Vagina (tissue), 2 donors: ENCODE measurements around the gene CIITA. TPM values are rescaled to one million over a fixed set of nuclear protein-coding genes. Genes with fewer than 3 reads are reported as not detected.

Source experiments
- DNase-seq, 2 donors: peaks; one replicate each; pipeline ENCODE4 v3.0.0-alpha.2; 2017; ENCODE audit errors: extremely low spot score in 2 of 2
- H3K27ac ChIP-seq: fragments of 200-600 bp; sonication (generic); one replicate; pipeline ENCODE4 v1.5.1; 2019
- H3K27me3 ChIP-seq: fragments of 200-600 bp; sonication (generic); one replicate; pipeline ENCODE4 v1.5.1; 2019
- H3K36me3 ChIP-seq, 2 donors: fragments of 200-600 bp; sonication (generic); one replicate each; pipeline ENCODE4 v1.5.1; 2017 to 2019
- H3K4me1 ChIP-seq: fragments of 200-600 bp; sonication (generic); one replicate; pipeline ENCODE4 v1.5.1; 2019
- H3K4me3 ChIP-seq, 2 donors: fragments of 200-600 bp; sonication (generic); 1 replicate in 1 of 2; 2 replicates in 1 of 2; pipeline ENCODE4 v1.5.1; 2016 to 2019
- H3K9me3 ChIP-seq: fragments of 200-600 bp; sonication (generic); one replicate; pipeline ENCODE4 v1.5.1; 2019
- CTCF ChIP-seq, 3 experiments: fragments of 450-650 bp in 2 of 3; fragments of 200-600 bp in 1 of 3; sonication (generic) in 1 of 3; IDR thresholded peaks; one replicate each; pipeline ENCODE4 v1.5.1; 2017 to 2019; ENCODE audit warnings: antibody characterized with exemption in 3 of 3, mild to moderate bottlenecking in 2 of 3, moderate library complexity in 2 of 3
- POLR2A ChIP-seq, 2 donors: fragments of 450-650 bp; IDR thresholded peaks; one replicate each; pipeline ENCODE4 v1.6.1; 2017; ENCODE audit warnings: antibody characterized with exemption in 2 of 2, mild to moderate bottlenecking in 2 of 2, moderate library complexity in 2 of 2
- POLR2AphosphoS5 ChIP-seq, 2 donors: sonication (generic); formaldehyde crosslinking; IDR thresholded peaks; one replicate each; pipeline ENCODE4 v1.9.0; 2017; ENCODE audit warnings: antibody characterized with exemption in 2 of 2, mild to moderate bottlenecking in 2 of 2, low read depth in 1 of 2; ENCODE audit not compliant: insufficient read depth in 1 of 2
- intact Hi-C: fragments of 100-400 bp; cut with DNase I; formaldehyde crosslinking; loops from one replicate; pipeline ENCODE4 v1.15.1; 2023
- total RNA-seq: library from RNA; depleted of rRNA; stranded (reverse); fragments of >200 nt; gene quantifications from one replicate; pipeline ENCODE4 v1.2.3, GENCODE V29; 2016

Gene CIITA
- total RNA-seq, 1 donor from 2014 or later = 16.7 TPM

GRCh38 chr16:10840703-10841102 lies 36.3 kb upstream of the CIITA start:
- TF ChIP-seq POLR2A (IDR thresholded peaks at IDR 0.05) = no peak
- TF ChIP-seq POLR2AphosphoS5 (IDR thresholded peaks at IDR 0.05; ENCODE audit: insufficient read depth in 1 of 2, low read depth in 1 of 2) = no peak
- TF ChIP-seq CTCF (IDR thresholded peaks at IDR 0.05) = no peak
- H3K4me1 ChIP-seq = no peaks in the 10 kb centered on the region
- intact Hi-C loops = no loop called here
- H3K27me3 ChIP-seq = no peaks in the 10 kb centered on the region
- no peaks in the 10 kb centered on the region for H3K9me3 ChIP-seq
- H3K4me3 ChIP-seq = no peak overlapping the region
- no peak for DNase-seq
- H3K27ac ChIP-seq = no peak overlapping the region
- H3K36me3 ChIP-seq = no peaks in the 10 kb centered on the region

- Histone ChIP-seq H3K4me1 (no peaks in the 10 kb centered on the region), H3K9me3 (no peaks in the 10 kb centered on the region), H3K27me3 (no peaks in the 10 kb centered on the region), H3K27ac (no peak overlapping the region), H3K36me3 (no peaks in the 10 kb centered on the region), H3K4me3 (no peak overlapping the region)
- intact Hi-C loops = no loop called here
- TF ChIP-seq CTCF (IDR thresholded peaks at IDR 0.05) (no peak), POLR2A (IDR thresholded peaks at IDR 0.05) (no peak), POLR2AphosphoS5 (IDR thresholded peaks at IDR 0.05; ENCODE audit: insufficient read depth in 1 of 2, low read depth in 1 of 2) (no peak)
- DNase-seq = no peak
These were observed 30.6 kb upstream of the CIITA start for GRCh38 chr16:10846213-10846998.

- Histone ChIP-seq H3K27me3 (no peaks in the 10 kb centered on the region), H3K36me3 (no peaks in the 10 kb centered on the region), H3K9me3 (no peaks in the 10 kb centered on the region), H3K27ac (no peak overlapping the region), H3K4me3 (no peak overlapping the region), H3K4me1 (no peaks in the 10 kb centered on the region)
- DNase-seq = no peak
- intact Hi-C loops = no loop called here
- TF ChIP-seq POLR2A (IDR thresholded peaks at IDR 0.05) (no peak), CTCF (IDR thresholded peaks at IDR 0.05) (no peak), POLR2AphosphoS5 (IDR thresholded peaks at IDR 0.05; ENCODE audit: insufficient read depth in 1 of 2, low read depth in 1 of 2) (no peak)
These were observed 29.8 kb upstream of the CIITA start for GRCh38 chr16:10847176-10847575.

- Histone ChIP-seq H3K36me3 (no peaks in the 10 kb centered on the region), H3K9me3 (no peaks in the 10 kb centered on the region), H3K4me3 (no peak overlapping the region), H3K4me1 (no peaks in the 10 kb centered on the region), H3K27ac (no peak overlapping the region), H3K27me3 (no peaks in the 10 kb centered on the region)
- intact Hi-C loops = loop anchor here (10.0 kb wide), 1 partner anchor 1115 kb away; the partner anchor contains the start of gene TNFRSF17
- no peak for TF ChIP-seq POLR2A (IDR thresholded peaks at IDR 0.05)
- TF ChIP-seq POLR2AphosphoS5 (IDR thresholded peaks at IDR 0.05; ENCODE audit: insufficient read depth in 1 of 2, low read depth in 1 of 2) = no peak
- DNase-seq = no peak
These were observed 27.1 kb upstream of the CIITA start for GRCh38 chr16:10849736-10850477.

GRCh38 chr16:10850478-10850850 lies 26.5 kb upstream of the CIITA start:
- Histone ChIP-seq H3K36me3 (no peaks in the 10 kb centered on the region), H3K4me1 (no peaks in the 10 kb centered on the region), H3K27me3 (no peaks in the 10 kb centered on the region), H3K9me3 (no peaks in the 10 kb centered on the region), H3K4me3 (no peak overlapping the region), H3K27ac (no peak overlapping the region)
- intact Hi-C loops = loop anchor here (10.0 kb wide), 1 partner anchor 1114 kb away; the partner anchor contains the start of gene TNFRSF17
- TF ChIP-seq CTCF (IDR thresholded peaks at IDR 0.05) (no peak), POLR2AphosphoS5 (IDR thresholded peaks at IDR 0.05; ENCODE audit: insufficient read depth in 1 of 2, low read depth in 1 of 2) (no peak)
- no peak for DNase-seq
